GM19324 (cell line): ENCODE data around the gene CDKAL1.
"Not testable (repeated sequence)": the region's sequence is repeated elsewhere in the genome, so short reads cannot be mapped to it uniquely, and the experiment has no call there.

Experiments used
- ATAC-seq: cut with Tn5 transposase; IDR thresholded peaks from one replicate; pipeline ENCODE4 v1.9.1; 2021; ENCODE audit warnings: mild to moderate bottlenecking, moderate library complexity; ENCODE audit not compliant: unreplicated experiment, low FRiP score

The CDKAL1 gene

GRCh38 chr6:21173678-21174077, 639.4 kb downstream of the CDKAL1 start:
- ATAC-seq = no peak

DNA sequence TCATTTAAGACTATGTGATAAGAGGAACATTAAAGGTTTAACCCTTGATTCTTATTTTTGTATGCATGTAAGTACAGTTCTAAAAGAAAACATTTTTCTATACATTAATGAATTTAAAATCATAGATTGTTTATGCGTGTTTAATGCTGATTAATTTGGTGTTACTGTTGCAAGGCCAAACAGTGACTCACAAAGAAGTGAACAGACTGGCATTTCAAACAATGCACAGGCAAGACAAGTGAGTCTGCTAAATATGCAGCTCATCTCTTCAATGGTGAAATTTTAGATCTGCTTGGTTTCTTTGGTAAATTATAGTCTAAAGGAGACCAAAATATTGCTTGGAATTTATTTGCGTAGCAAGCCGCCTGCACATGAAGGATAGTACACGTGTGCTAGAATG, 641.9 kb downstream of the CDKAL1 start:
- ATAC-seq = no peak

- no peak for ATAC-seq
Observed at GRCh38 chr6:21180155-21180554, 645.9 kb downstream of the CDKAL1 start.

DNA sequence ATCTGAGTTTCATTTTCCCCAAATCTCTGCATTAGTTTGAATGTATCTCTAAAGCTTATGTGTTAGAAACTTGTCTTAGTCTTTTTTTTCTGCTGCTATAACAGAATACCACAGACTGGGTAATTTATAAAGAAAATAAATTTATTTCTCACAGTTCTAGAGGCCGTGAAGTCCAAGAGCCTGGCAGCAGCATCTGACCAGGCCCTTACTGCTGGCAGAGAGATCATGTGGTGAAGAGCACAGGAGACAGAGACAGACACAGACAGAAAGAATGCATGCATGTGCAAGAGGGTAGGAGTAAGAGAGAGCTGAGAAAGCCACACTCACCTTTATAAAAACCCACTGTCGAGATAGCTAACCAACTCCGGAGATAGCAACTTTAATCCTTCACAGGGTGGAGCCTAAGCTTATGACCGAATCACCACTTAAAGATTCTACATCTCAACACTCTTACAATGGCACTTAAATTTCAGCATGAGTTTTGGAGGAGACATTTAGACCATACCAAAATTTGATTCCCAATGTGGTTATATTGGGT, 646.6 kb downstream of the CDKAL1 start:
- ATAC-seq = no peak

DNA sequence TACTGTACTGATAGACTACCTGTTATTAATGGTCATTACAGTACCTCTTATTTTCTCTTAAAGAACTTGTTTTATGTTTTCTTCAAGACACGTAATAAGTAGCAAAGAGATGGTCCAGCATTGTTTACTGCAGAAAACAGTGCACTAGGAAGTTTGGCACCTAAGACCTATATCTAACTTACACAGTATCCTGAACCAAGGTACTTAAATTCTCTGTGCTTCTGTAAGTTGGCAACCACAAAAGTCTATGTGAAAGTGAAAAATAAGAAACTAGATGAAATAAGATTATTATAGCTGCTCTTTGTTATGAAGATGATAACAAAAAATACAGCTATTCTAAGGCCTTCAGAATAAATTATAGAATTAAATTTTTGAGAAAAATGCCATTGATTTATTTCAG, 647.6 kb downstream of the CDKAL1 start:
- no peak for ATAC-seq

GRCh38 chr6:21182589-21182988, 648.3 kb downstream of the CDKAL1 start:
- no peak for ATAC-seq

DNA sequence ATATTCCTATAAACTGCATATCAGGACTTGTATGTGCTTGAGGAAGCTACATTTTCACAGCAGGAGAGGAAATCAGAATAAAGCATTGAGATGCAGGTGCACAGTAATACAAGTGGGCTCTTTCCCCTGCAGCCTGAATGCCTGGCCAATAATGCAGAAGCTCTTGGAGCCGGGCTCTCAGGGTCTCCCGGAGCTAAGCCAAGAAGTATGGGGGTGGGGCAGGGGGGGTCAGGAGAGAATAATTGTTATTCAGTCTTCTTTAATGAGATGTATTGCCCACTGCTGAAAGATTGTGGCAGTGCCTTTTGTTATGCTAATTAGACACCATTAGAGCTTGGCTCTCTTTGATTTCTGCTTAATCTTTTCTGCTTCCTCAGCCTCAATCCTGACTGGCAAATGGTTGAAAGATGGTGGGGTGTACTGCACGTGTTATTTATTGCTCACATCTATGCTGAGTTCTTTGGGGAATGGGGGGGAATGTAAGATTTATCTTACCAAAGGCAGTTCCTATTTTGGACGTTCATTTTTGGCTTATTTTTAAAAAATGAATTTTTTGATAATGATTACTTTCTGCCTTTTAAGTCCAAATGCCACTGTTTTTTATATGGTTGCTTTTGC, 651.7 kb downstream of the CDKAL1 start:
- ATAC-seq = no peak

DNA sequence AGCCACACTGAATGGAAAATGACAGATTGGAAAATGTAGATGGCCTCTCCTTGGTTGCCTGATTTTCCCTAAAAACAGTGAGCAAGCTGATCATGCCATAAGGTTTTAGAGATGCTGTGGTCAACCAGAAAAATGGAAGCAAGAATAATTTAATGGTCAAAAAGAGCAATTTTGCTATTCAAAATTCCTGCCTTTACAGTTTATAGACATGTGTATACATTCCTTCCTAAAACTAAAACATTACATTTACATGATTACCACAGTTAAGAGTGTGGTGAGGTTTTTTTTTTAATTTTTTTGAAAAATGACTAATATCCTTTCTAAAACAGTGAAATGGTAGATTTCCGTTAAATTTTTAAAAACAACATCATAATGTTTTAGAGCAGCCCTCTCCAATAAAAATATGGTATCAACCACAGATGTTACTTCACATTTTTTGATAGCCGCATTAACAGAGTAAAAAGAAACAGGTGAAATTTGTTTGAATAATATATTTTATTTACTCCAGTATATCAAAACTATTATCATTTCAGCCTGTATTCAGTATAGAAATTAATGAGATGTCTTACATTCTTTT, 652.3 kb downstream of the CDKAL1 start:
- ATAC-seq = no peak

- ATAC-seq = no peak
Observed at GRCh38 chr6:21187485-21187884, 653.2 kb downstream of the CDKAL1 start.

DNA sequence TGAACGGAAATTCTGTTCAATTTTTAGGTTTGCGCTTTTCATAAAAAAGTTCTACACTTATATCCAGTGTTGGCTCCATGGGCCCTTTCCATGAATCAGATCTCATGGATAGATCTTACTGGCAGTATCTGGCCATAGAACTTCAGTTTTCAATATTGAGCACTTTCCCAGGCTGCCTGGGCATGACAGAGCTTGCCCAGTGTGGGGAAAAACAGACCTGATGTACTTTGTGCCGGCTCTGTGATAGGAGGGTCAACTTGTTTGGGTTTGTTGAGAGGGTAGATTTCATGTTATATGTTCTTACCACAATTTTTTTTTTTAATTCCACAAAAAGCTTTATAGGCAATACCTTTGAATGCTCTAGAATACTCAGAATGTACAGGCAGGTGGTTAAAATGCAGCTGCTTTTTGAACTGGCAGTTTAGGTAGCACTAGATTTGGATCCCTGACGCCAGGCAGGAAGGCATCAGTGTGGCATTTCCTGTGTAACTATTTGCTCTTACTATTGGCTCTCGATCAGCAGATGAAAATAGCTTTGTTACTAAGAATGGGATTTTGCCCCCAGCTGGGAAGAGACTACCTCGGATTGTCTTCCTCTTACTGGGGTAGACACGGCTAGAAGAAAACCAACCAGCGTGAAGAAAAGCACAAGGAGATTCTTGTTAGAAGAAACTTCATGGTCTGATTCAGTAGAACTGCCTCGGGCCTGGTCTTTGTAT, 654.4 kb downstream of the CDKAL1 start:
- no peak for ATAC-seq

- no peak for ATAC-seq
Observed at GRCh38 chr6:21189759-21190158, 655.5 kb downstream of the CDKAL1 start.

- ATAC-seq = no peak
Observed at GRCh38 chr6:21190701-21191100, 656.4 kb downstream of the CDKAL1 start.

GRCh38 chr6:21193790-21194475, 659.7 kb downstream of the CDKAL1 start:
- no peak for ATAC-seq

DNA sequence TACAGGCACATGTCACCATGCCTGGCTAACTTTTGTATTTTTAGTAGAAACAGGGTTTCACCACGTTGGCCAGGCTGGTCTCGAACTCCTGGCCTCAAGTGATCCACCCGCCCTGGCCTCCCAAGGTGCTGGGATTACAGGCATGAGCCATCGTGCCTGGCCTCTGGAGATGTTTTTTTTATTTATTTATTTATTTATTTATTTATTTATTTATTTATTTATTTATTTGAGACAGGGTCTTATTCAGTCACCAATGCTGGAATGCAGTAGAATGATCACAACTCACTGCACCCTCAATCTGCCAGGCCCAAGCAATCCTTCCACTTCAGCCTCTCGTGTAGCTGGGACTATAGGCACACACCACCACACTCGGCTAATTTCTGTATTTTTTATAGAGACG, 661.0 kb downstream of the CDKAL1 start:
- not testable (repeated sequence) for ATAC-seq

DNA sequence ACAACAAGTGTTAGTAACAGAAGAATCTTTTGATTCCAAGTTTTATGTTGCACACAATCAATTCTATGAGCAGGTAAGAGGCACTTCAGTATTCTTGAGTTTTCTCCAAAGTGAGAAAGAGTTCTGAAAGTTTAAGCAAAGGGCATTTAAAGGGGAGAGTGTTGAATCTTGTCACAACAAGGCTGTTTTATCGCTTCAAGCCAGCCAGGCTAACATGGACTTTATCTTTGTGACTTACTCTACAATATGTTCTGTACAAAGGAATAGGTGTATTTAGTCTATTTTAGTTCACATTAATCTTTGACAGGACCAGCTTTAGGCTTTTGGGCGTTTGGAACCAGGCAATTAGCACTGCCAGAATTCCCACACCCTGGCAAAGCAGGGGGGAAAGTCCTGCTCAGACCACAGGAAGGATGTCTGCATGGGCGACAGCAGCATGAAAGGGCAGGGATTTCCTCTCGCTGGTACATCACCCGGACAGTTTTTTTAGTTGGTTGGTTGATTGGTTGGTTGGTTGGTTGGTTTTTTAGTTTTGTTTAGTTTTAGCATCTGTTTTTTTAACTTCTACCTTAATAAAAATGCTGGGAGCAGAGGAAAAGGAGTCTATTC, 663.9 kb downstream of the CDKAL1 start:
- ATAC-seq = no peak

- ATAC-seq = no peak
Observed at GRCh38 chr6:21199262-21199661, 665.0 kb downstream of the CDKAL1 start.

- no peak for ATAC-seq
Observed at GRCh38 chr6:21200134-21200870, 666.0 kb downstream of the CDKAL1 start.

GRCh38 chr6:21201187-21201586, 666.9 kb downstream of the CDKAL1 start:
- no peak for ATAC-seq

- no peak for ATAC-seq
Observed at GRCh38 chr6:21201637-21202350, 667.5 kb downstream of the CDKAL1 start.
